ENCODE measurements around the gene PLEKHG4B.

Gene PLEKHG4B

DNA sequence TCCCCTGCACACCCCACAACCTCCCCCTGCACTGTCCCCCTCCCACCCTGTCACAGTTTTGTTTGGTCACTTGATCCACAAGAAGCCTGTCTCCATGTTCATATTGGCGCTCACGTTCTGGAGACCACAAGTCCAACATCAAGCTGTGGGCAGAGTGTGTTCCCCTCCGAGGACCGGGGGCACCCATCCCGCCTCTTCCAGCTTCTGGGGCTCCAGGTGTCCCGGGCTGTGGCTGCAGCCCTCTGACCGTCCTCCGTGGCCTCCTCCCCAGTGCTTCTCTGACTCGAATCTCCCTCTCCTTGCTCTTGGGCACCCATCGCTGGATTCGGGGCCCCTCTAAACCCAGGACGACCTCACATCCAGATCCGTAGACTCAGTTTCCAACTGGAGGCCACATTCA, 49.2 kb downstream of the PLEKHG4B start:
- H3K4me3 ChIP-seq (ENCODE audit: low read depth, low read length) = no peak overlapping the region
- no peaks in the 10 kb centered on the region for H3K9me3 ChIP-seq (ENCODE audit: control insufficient read depth, low read length)
- TF ChIP-seq, protein P1, sequence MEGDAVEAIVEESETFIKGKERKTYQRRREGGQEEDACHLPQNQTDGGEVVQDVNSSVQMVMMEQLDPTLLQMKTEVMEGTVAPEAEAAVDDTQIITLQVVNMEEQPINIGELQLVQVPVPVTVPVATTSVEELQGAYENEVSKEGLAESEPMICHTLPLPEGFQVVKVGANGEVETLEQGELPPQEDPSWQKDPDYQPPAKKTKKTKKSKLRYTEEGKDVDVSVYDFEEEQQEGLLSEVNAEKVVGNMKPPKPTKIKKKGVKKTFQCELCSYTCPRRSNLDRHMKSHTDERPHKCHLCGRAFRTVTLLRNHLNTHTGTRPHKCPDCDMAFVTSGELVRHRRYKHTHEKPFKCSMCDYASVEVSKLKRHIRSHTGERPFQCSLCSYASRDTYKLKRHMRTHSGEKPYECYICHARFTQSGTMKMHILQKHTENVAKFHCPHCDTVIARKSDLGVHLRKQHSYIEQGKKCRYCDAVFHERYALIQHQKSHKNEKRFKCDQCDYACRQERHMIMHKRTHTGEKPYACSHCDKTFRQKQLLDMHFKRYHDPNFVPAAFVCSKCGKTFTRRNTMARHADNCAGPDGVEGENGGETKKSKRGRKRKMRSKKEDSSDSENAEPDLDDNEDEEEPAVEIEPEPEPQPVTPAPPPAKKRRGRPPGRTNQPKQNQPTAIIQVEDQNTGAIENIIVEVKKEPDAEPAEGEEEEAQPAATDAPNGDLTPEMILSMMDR (IDR thresholded peaks at IDR 0.05) = no peak
- H3K79me2 ChIP-seq = no peaks in the 10 kb centered on the region
- H3K9ac ChIP-seq = no peak overlapping the region
- no peaks in the 10 kb centered on the region for H3K36me3 ChIP-seq (ENCODE audit: control insufficient read depth, insufficient read depth, low read length)
- no peaks in the 10 kb centered on the region for H3K4me1 ChIP-seq
- H2AFZ ChIP-seq = no peak overlapping the region
- no peaks in the 10 kb centered on the region for H3K27me3 ChIP-seq (ENCODE audit: control insufficient read depth, insufficient read depth, low read length)
- no peak overlapping the region for H3K4me2 ChIP-seq (ENCODE audit: low read length)
- H3K27ac ChIP-seq = no peak overlapping the region

DNA sequence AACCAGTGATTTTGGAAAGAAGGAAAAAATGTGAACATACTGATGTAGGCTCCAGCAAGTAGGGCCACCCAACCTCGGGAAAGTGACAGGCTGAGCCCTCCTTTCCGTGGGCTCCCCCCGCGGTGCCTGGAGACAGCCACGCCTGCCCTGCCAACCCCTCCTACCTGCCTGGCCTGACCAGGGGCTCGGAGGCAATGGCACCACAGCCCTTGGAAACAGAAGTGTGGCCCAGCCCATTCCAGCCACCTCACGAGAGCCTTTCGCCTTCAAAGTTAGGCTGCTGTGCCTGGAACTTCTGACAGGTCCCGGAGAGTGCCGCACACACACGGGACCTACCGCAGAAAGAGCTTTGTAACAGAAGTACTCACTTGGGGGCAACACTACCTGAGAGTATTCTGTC, 49.8 kb downstream of the PLEKHG4B start:
- H3K27me3 ChIP-seq (ENCODE audit: control insufficient read depth, insufficient read depth, low read length) = no peaks in the 10 kb centered on the region
- no peak overlapping the region for H3K4me2 ChIP-seq (ENCODE audit: low read length)

DNA sequence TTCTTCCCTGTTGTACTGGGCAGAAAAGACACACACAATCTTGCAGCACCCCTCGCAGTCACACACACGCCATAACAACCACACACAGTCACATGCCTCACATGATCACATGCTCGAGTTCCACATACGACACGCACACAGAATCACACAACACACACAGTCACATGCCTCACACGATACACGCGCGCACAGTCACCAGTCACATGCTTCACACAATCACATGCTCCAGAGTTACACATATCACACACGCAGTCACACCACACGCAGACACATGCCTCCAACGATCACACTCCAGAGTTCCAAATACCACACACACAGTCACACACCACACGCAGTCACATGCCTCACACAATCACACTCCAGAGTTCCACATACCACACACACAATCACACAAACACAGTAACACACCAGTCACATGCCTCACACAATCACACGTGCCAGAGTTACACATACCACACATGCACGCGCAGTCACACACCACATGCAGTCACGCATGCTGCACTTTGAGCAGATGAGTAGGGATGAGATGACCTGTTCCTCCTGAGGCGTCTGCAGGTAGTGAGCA, 50.4 kb downstream of the PLEKHG4B start:
- H3K36me3 ChIP-seq (ENCODE audit: control insufficient read depth, insufficient read depth, low read length) = no peaks in the 10 kb centered on the region
- no peaks in the 10 kb centered on the region for H3K4me1 ChIP-seq
- TF ChIP-seq, protein P1 (IDR thresholded peaks at IDR 0.05) = no peak

More for the DNA sequence above, 49.8 kb downstream of the PLEKHG4B start:
- no peaks in the 10 kb centered on the region for H3K9me3 ChIP-seq (ENCODE audit: control insufficient read depth, low read length)
- H2AFZ ChIP-seq = no peak overlapping the region
- H3K4me3 ChIP-seq (ENCODE audit: low read depth, low read length) = no peak overlapping the region
- no peak overlapping the region for H3K9ac ChIP-seq
- H3K4me1 ChIP-seq = no peaks in the 10 kb centered on the region
- no peak overlapping the region for H3K27ac ChIP-seq
- TF ChIP-seq, protein P1 (IDR thresholded peaks at IDR 0.05) = no peak
- no peaks in the 10 kb centered on the region for H3K36me3 ChIP-seq (ENCODE audit: control insufficient read depth, insufficient read depth, low read length)
- no peaks in the 10 kb centered on the region for H3K79me2 ChIP-seq

DNA sequence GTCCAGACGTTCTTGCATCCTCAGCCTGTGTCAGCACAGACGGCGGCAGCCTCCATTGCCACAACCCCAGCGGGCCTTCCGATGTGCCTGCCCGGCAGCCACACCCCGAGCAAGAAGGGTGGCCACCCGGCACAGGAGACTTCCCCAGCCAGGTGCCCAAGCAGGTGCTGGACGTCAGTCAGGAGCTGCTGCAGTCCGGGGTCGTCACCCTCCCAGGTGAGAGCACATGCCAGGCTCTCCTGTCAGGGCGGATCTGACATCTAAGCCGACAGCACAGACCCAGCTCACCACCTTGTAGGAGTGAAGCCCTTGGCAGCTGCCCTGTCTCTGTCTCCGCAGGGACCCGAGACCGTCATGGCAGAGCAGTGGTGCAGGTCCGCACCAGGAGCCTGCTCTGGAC, 51.1 kb downstream of the PLEKHG4B start:
- H3K9me3 ChIP-seq (ENCODE audit: control insufficient read depth, low read length) = peaks cover 6% of the 10 kb centered on the region
- H3K36me3 ChIP-seq (ENCODE audit: control insufficient read depth, insufficient read depth, low read length) = no peaks in the 10 kb centered on the region
- H3K79me2 ChIP-seq = no peaks in the 10 kb centered on the region
- H3K4me3 ChIP-seq (ENCODE audit: low read depth, low read length) = no peak overlapping the region
- no peak overlapping the region for H3K4me2 ChIP-seq (ENCODE audit: low read length)
- no peak overlapping the region for H3K27ac ChIP-seq
- TF ChIP-seq, protein P1 (IDR thresholded peaks at IDR 0.05) = no peak
- no peaks in the 10 kb centered on the region for H3K4me1 ChIP-seq
- no peak overlapping the region for H2AFZ ChIP-seq
- no peak overlapping the region for H3K9ac ChIP-seq
- no peaks in the 10 kb centered on the region for H3K27me3 ChIP-seq (ENCODE audit: control insufficient read depth, insufficient read depth, low read length)

More for the DNA sequence above, 50.4 kb downstream of the PLEKHG4B start:
- H3K27me3 ChIP-seq (ENCODE audit: control insufficient read depth, insufficient read depth, low read length) = no peaks in the 10 kb centered on the region
- no peaks in the 10 kb centered on the region for H3K79me2 ChIP-seq
- H3K27ac ChIP-seq = no peak overlapping the region
- H3K4me3 ChIP-seq (ENCODE audit: low read depth, low read length) = no peak overlapping the region
- no peak overlapping the region for H3K9ac ChIP-seq
- no peak overlapping the region for H3K4me2 ChIP-seq (ENCODE audit: low read length)
- H3K9me3 ChIP-seq (ENCODE audit: control insufficient read depth, low read length) = no peaks in the 10 kb centered on the region
- no peak overlapping the region for H2AFZ ChIP-seq

DNA sequence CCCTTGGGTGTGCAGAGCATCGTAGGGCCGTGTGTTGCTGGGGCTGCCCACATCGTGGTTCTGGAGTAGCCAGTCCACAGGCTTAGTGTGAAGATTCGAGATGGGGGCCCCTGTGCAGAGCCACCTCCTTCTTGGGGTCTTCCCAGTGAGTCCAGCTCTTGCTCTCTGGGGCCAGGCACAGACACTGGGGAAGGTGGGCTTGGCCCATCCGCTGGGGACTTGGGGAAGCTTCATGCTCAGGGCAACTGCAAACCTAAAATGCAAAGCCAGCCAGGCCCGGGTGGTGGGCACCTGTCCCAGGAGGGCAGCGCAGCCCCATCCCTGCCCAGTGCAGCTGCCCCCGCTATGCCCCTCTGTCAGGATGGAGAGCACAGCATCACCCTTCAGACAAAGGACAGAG, 53.0 kb downstream of the PLEKHG4B start:
- Histone ChIP-seq H3K4me1 (no peaks in the 10 kb centered on the region), H3K9ac (no peak overlapping the region), H3K9me3 (ENCODE audit: control insufficient read depth, low read length) (peaks cover 7% of the 10 kb centered on the region), H3K27me3 (ENCODE audit: control insufficient read depth, insufficient read depth, low read length) (no peaks in the 10 kb centered on the region), H3K79me2 (no peaks in the 10 kb centered on the region), H3K4me2 (ENCODE audit: low read length) (no peak overlapping the region), H2AFZ (no peak overlapping the region), H3K4me3 (ENCODE audit: low read depth, low read length) (no peak overlapping the region), H3K36me3 (ENCODE audit: control insufficient read depth, insufficient read depth, low read length) (no peaks in the 10 kb centered on the region), H3K27ac (no peak overlapping the region)
- TF ChIP-seq, protein P1 (IDR thresholded peaks at IDR 0.05) = no peak
